Endothelial cell (in vitro differentiated cells): ENCODE measurements around the gene CSNK2B. TPM values are rescaled to one million over a fixed set of nuclear protein-coding genes. Genes with fewer than 3 reads are reported as not detected.

Experiments
- DNase-seq: peaks from one replicate; pipeline ENCODE4 v3.0.0; 2021; ENCODE audit warnings: low spot score
- H3K27ac Mint-ChIP-seq: one replicate; pipeline ENCODE4 v1.8.0; 2021; ENCODE audit warnings: mixed read lengths, inconsistent platforms; ENCODE audit not compliant: unreplicated experiment
- H3K27me3 Mint-ChIP-seq: one replicate; pipeline ENCODE4 v1.8.0; 2021; ENCODE audit warnings: mild to moderate bottlenecking, moderate library complexity, mixed read lengths, inconsistent platforms; ENCODE audit not compliant: unreplicated experiment
- H3K36me3 Mint-ChIP-seq: one replicate; pipeline ENCODE4 v1.8.0; 2021; ENCODE audit warnings: mild to moderate bottlenecking, low read depth, mixed read lengths, inconsistent platforms; ENCODE audit not compliant: unreplicated experiment
- H3K4me1 Mint-ChIP-seq: one replicate; pipeline ENCODE4 v1.8.0; 2021; ENCODE audit warnings: mild to moderate bottlenecking, mixed read lengths, inconsistent platforms; ENCODE audit not compliant: unreplicated experiment
- H3K4me3 Mint-ChIP-seq: one replicate; pipeline ENCODE4 v1.8.0; 2021; ENCODE audit warnings: mild to moderate bottlenecking, mixed read lengths, inconsistent platforms; ENCODE audit not compliant: unreplicated experiment
- H3K9me3 Mint-ChIP-seq: one replicate; pipeline ENCODE4 v1.8.0; 2021; ENCODE audit warnings: mixed read lengths, inconsistent platforms; ENCODE audit not compliant: unreplicated experiment
- total RNA-seq: library from RNA; stranded (reverse); fragmentation: NEBNext Ultra II Directional; extraction: Animal tissue kit (Norgen Biotek cat#: 25700); gene quantifications from one replicate; pipeline ENCODE4 v1.2.1, GENCODE V29; 2021; ENCODE audit not compliant: unreplicated experiment
- TF ChIP-seq, protein P1 (sequence below): fragments of 200-600 bp; sonication (generic); IDR thresholded peaks from one replicate; pipeline ENCODE4 v1.5.0; 2021; ENCODE audit warnings: antibody characterized with exemption; ENCODE audit not compliant: unreplicated experiment

The CSNK2B gene
- total RNA-seq, 1 donor from 2014 or later, result 164 TPM

DNA sequence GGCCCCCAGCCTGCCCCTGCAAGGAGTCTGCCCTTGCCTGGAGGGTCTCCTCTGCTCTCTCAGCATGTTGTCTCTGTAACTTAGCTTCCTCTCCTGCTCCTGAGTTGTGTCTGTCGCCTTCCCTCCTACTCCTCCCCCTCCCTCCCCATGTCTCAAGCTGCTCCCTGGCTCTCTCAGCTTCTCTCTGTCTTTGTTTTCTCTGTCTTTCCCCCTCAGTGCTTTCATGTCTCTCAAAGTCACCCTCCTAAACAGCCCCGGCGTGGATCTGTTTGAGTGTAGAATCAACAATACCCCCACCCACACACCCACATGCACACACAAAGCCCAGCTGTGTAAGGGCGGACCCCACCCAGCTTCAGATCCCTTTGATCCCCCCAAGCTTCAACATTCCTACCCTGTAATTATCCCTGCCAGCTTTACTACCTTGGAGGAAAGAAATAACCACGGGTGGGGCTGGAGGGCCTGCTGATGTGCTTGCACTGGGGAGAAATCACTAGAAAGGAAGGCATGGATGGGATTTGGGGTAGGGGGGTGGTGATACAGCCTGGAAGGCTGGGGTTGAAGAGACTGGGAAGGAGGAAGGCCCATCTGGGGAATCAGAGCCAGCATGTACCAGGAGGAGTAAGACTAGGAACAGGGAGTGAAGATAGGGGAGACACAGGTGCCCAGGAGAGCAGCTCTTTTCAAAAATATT is 48.3 kb downstream of the CSNK2B start:
- TF ChIP-seq, protein P1, sequence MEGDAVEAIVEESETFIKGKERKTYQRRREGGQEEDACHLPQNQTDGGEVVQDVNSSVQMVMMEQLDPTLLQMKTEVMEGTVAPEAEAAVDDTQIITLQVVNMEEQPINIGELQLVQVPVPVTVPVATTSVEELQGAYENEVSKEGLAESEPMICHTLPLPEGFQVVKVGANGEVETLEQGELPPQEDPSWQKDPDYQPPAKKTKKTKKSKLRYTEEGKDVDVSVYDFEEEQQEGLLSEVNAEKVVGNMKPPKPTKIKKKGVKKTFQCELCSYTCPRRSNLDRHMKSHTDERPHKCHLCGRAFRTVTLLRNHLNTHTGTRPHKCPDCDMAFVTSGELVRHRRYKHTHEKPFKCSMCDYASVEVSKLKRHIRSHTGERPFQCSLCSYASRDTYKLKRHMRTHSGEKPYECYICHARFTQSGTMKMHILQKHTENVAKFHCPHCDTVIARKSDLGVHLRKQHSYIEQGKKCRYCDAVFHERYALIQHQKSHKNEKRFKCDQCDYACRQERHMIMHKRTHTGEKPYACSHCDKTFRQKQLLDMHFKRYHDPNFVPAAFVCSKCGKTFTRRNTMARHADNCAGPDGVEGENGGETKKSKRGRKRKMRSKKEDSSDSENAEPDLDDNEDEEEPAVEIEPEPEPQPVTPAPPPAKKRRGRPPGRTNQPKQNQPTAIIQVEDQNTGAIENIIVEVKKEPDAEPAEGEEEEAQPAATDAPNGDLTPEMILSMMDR, result no peak
- no peaks in the 10 kb centered on the region for H3K9me3 Mint-ChIP-seq
- no peaks in the 10 kb centered on the region for H3K36me3 Mint-ChIP-seq
- H3K4me3 Mint-ChIP-seq, result no peak overlapping the region
- no peak for DNase-seq
- H3K27me3 Mint-ChIP-seq, result peaks cover 3% of the 10 kb centered on the region
- H3K4me1 Mint-ChIP-seq, result no peaks in the 10 kb centered on the region
- H3K27ac Mint-ChIP-seq, result no peak overlapping the region

DNA sequence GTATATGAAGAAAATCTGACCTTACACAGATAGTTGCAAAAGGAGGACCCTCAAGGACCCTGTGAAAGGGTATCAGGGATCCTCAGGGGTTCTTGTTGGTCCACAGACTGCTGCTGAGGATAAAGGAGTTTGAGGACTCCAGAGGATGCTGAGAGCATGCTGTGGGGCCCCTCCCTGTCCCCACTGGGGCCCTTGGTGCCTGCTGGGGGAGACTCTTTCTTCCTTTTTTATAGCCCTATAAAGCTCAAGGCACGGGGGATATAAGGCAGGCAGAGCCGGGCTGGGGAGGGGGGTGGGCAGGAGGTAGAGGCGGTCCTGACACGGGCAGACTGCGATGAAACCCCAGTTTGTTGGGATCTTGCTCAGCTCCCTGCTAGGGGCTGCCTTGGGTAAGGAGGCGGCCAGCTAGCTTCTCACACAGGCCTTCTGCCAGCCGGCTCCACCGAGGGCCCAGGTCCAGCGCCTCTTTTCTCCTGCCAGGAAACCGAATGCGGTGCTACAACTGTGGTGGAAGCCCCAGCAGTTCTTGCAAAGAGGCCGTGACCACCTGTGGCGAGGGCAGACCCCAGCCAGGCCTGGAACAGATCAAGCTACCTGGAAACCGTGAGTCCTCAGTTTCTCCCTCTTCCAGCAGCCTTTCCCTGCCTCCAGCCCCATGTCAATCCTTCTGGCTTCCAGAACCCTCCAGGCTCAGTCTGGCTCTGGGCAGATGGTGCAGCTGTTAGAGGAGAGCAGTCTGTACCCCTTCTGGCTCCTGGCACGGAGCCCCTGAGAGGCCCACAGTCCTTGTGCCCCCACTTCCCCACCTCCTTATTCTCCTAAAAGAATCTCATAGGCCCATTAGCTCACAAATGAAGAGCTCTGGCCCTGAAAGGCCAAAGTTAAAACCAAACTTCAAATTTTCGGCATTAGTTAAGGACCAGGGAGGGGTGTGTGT is 49.4 kb downstream of the CSNK2B start, which contains the start of gene LY6G6D:
TSS of gene LY6G6D (plus strand) at position 327 of the 937 bp plus-strand sequence. CDS start at position 335, 8 bp downstream.
- no peak within 1 kb of the TSS for H3K4me3 Mint-ChIP-seq
- no peaks in the 10 kb centered on the region for H3K9me3 Mint-ChIP-seq
- H3K4me1 Mint-ChIP-seq, result no peaks in the 10 kb centered on the region
- DNase-seq, result no peak
- TF ChIP-seq, protein P1, result no peak
- peaks cover 3% of the 10 kb centered on the region for H3K27me3 Mint-ChIP-seq
- peaks cover 2% of the 10 kb centered on the region for H3K36me3 Mint-ChIP-seq
- H3K27ac Mint-ChIP-seq, result no peak within 1 kb of the TSS

DNA sequence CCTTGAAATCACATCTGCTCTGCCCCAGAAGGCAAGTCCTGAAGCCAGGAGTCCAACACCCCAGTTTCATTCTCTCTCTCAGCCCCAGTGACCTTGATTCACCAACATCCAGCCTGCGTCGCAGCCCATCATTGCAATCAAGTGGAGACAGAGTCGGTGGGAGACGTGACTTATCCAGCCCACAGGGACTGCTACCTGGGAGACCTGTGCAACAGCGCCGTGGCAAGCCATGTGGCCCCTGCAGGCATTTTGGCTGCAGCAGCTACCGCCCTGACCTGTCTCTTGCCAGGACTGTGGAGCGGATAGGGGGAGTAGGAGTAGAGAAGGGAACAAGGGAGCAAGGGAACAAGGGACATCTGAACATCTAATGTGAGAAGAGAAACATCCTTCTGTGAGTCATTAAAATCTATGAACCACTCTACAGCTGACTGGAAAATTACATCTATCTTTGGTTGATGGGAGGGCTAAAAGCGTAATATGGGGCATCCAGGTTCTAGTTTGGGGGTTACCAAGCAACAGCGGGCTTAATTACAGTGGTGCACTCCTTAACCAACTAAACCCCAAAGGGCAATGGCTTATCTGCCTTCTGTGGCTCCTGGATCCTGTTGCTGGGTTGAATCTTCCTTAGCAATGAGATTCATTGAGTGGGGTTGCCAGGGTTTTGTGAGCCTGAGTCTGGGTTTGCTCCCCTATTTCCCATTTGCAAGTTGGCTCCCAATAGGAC is 51.8 kb downstream of the CSNK2B start:
- H3K4me3 Mint-ChIP-seq, result no peak overlapping the region
- no peaks in the 10 kb centered on the region for H3K4me1 Mint-ChIP-seq
- H3K27me3 Mint-ChIP-seq, result peaks cover 6% of the 10 kb centered on the region
- peak overlapping the region; percentile 52 for H3K27ac Mint-ChIP-seq
- no peaks in the 10 kb centered on the region for H3K9me3 Mint-ChIP-seq
- TF ChIP-seq, protein P1, result no peak
- peaks cover 5% of the 10 kb centered on the region for H3K36me3 Mint-ChIP-seq
- DNase-seq, result no peak

DNA sequence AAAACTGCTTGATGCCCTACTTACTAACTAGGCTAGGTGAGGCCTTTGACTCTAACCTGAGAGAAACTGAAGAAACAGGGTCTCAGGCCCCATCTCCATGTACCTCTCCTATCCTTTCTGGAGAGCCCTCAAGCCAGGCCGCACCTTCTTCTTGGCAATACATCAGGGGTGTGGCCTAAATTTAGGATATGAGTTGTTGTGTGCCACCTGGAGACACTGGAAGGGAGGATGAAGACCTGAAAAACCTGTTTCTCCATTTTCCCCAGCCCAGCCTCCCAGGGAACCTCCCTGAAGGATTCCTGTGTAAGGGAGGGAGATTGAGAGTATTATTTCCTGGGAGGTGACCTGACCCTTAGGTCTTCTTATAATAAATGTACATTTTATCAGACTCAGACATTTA is 52.4 kb downstream of the CSNK2B start:
- TF ChIP-seq, protein P1, result no peak
- Mint-ChIP-seq H3K4me1 (no peaks in the 10 kb centered on the region), H3K9me3 (no peaks in the 10 kb centered on the region), H3K4me3 (no peak overlapping the region), H3K27me3 (peaks cover 6% of the 10 kb centered on the region), H3K27ac (no peak overlapping the region), H3K36me3 (peaks cover 5% of the 10 kb centered on the region)
- no peak for DNase-seq
